H1 (cell line): ENCODE measurements around the gene RPAP3. TPM values are rescaled to one million over a fixed set of nuclear protein-coding genes. Genes with fewer than 3 reads are reported as not detected.

Experiments used
- CEBPB ChIP-seq: IDR thresholded peaks from 2 replicates; pipeline ENCODE4 v1.6.1; 2012; ENCODE audit warnings: low read depth, low read length
- CHD7 ChIP-seq: fragments of 300-600 bp; sonication (generic); IDR thresholded peaks from 2 replicates; pipeline ENCODE4 v1.7.1; 2012; ENCODE audit warnings: low read length, moderate library complexity, mild to moderate bottlenecking, inconsistent platforms; ENCODE audit not compliant: insufficient replicate concordance
- CREB1 ChIP-seq: IDR thresholded peaks from 2 replicates; pipeline ENCODE4 v1.6.1; 2012; ENCODE audit warnings: inconsistent platforms
- E2F6 ChIP-seq: IDR thresholded peaks from 2 replicates; pipeline ENCODE4 v1.6.1; 2012; ENCODE audit warnings: inconsistent platforms
- EGR1 ChIP-seq: IDR thresholded peaks from 2 replicates; pipeline ENCODE4 v1.6.1; 2011; ENCODE audit warnings: low read depth, low read length, borderline replicate concordance
- EZH2 ChIP-seq: fragments of 200-600 bp; sonication (generic); IDR thresholded peaks from 2 replicates; pipeline ENCODE4 v1.7.1; 2012; ENCODE audit warnings: low read depth, mild to moderate bottlenecking, moderate library complexity, low read length, inconsistent platforms; ENCODE audit not compliant: severe bottlenecking
- KDM4A ChIP-seq: IDR thresholded peaks from one replicate; pipeline ENCODE4 v1.7.1; 2012; ENCODE audit warnings: low read depth, mild to moderate bottlenecking, moderate library complexity, low read length, inconsistent platforms; ENCODE audit not compliant: severe bottlenecking
- NANOG ChIP-seq: IDR thresholded peaks from 2 replicates; pipeline ENCODE4 v1.6.1; 2011; ENCODE audit warnings: low read length, low read depth, mild to moderate bottlenecking, inconsistent platforms; ENCODE audit not compliant: insufficient read depth, poor library complexity, severe bottlenecking
- RXRA ChIP-seq: IDR thresholded peaks from 2 replicates; pipeline ENCODE4 v1.6.1; 2011; ENCODE audit warnings: low read depth, mild to moderate bottlenecking, low read length, moderate library complexity; ENCODE audit not compliant: insufficient read depth
- SP2 ChIP-seq: IDR thresholded peaks from 2 replicates; pipeline ENCODE4 v1.6.1; 2012; ENCODE audit warnings: mild to moderate bottlenecking, low read length, inconsistent platforms
- TCF12 ChIP-seq: IDR thresholded peaks from 2 replicates; pipeline ENCODE4 v1.6.1; 2011; ENCODE audit warnings: low read depth, mild to moderate bottlenecking, low read length
- polyA plus RNA-seq, 7 experiments: library from polyadenylated mRNA; depleted of rRNA in 3 of 7; stranded (reverse) in 5 of 7; unstranded in 2 of 7; fragments of >200 nt in 5 of 7; fragments of 200-250 nt in 2 of 7; gene quantifications; 1 replicate in 5 of 7; 2 replicates in 1 of 7; 4 replicates in 1 of 7; pipeline versions ENCODE4 v1.2.1 to v1.2.3, GENCODE V29; 2011 to 2013; ENCODE audit warnings: missing spikeins in 2 of 7, mixed read lengths in 2 of 7
- total RNA-seq: library from RNA; stranded (reverse); fragmentation: NEBNext Ultra II Directional; extraction: Animal tissue kit (Norgen Biotek cat#: 25700); gene quantifications from 2 replicates; pipeline ENCODE4 v1.2.1, GENCODE V29; 2021

RPAP3 gene
- total and polyA plus RNA-seq, 2 of the 8 experiments (the other 6 are each of a cell fraction or from before 2014, with no cell fraction given): 6.4 to 60.5 TPM

- TF ChIP-seq CHD7: no peak
- TF ChIP-seq EZH2: no peak
- no peak for TF ChIP-seq EGR1
- no peak for TF ChIP-seq TCF12
- TF ChIP-seq NANOG: no peak
- no peak for TF ChIP-seq CREB1
- no peak for TF ChIP-seq CEBPB
- TF ChIP-seq RXRA: no peak
- no peak for TF ChIP-seq E2F6
- TF ChIP-seq SP2: no peak
- no peak for TF ChIP-seq KDM4A
Observed at GRCh38 chr12:47707905-47708543, 2.2 kb upstream of the RPAP3 start (continued).
